CD4-positive, alpha-beta T cell treated with Interferon alpha-2 for 1 hour (primary cell): Measurements from ENCODE around the gene GRIA4.

Experiments
- DNase-seq, 2 donors: peaks; one replicate each; pipeline ENCODE4 v3.0.0-alpha.2; 2020 to 2022

The GRIA4 gene

DNA sequence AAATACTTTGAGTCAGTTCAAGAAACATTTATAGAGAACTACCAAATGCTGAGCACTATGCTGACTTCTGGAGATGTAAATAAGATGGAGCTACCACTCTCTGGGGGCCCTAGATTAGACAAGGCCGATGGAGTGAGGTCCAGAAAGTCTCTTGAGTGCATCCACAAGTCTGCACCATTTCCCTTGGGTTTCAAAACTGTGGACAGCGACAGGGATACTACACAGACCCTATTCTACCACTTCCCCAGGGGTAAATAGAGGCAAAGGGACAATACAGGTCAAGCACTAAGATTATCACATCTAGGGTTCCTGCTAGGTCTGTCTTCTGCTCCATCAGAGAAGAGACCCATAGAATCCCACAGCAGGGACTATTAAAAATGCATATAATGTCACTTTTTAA lies 183.2 kb downstream of the GRIA4 start:
- DNase-seq = no peak

DNA sequence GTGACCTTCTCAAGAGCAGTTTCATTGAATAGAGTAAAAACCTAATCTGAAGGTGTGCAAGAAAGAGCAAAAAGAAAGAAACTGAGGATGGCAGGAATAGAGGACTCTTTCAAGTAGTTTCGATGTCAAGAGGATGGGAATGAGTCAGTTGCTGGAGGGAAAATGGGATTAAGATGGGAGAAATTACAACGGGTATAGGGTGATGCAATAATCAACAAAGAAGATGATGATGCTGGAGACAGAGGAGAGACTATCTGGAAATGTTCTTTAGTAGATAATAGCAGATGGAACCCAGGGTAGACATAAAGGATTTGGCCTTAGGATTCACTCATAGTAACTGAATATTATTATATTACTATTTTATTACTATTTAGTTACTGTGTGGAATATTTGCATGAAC lies 189.4 kb downstream of the GRIA4 start:
- DNase-seq = no peak

DNA sequence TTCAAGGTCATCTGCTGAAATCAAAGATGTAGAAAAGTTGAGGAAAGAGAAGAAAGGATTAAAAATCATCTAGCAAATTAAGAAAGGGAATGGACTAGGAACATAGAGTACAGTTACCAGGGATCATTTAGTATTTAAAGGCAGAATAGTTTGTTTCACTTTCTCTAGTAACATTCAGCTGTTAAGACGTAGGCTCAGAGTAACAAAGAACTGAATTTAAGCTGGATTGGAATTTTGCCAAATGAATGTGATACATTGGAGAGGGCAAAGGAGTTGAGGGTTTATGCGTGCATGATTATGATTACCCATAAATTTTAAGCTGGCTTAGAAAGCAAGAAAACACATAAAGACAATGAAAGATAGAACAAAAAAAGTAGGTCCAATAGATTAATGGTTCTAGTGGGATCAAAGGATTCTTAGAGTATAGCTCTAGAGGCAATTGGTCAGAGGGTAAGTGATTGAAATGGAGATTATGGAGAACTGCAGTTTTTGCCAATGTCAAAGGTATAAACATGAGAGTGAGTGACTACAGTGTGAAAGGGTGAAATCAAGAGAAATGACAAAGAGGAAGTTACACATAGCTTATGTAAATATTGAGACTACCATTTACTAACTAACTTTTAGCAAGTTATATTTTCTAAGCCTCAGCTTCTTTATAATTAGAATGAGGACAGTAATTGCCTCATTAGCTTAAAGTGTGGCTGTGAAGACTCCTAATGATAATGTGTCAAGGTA lies 190.0 kb downstream of the GRIA4 start:
- no peak for DNase-seq

DNA sequence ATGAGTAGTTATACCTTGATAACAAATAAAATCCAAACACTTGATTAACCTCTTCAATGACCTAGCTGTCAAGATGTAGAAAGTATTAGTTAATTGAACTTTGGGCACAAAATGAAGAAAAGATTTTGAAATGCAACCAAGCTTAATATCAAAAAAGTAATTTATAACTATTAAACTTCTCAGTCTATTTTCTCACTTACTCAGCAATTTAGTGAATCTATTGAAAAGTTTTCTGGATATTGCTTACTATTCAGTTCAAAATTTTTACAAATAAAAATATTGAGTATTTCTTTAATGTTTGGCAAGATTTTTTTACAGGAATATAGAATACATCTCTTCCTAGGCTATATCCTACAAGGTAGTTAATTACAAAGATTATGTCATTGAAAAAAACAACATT lies 192.5 kb downstream of the GRIA4 start:
- no peak for DNase-seq

DNA sequence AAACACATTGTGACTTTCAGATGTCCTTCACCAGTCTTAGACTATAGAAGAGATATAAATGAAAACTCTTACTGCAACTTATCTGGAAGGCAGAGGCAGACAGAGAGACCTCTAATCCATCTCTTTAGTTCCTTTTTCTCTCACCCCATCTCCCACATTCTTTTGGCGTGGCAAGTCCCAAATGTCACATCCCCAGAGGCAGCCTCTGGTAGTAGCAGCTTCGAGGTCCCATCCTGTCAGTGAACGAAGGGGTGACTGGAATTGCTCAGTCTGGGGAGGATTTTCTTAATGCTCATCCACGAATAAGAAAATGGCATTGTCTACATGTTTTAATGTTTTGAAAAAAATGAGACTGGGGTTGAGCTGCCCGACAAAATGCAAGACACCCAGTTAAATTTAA lies 201.4 kb downstream of the GRIA4 start:
- DNase-seq = no peak

DNA sequence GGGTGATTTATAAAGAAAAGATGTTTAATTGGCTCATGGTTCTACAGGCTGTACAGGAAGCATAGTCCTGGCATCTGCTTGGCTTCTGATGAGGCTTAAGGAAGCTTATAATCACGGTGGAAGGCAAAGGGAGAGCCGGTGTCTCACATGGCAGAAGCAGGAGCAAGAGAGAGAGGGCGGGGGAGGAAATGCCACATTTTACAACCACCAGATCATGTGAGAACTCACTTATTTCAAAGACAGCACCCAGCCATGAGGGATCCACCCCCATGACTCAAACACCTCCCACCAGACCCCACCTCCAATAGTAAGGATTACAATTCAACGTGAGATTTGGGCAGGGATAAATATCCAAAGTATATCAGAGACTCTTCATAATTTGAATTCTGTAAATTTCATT lies 211.5 kb downstream of the GRIA4 start:
- DNase-seq = no peak

DNA sequence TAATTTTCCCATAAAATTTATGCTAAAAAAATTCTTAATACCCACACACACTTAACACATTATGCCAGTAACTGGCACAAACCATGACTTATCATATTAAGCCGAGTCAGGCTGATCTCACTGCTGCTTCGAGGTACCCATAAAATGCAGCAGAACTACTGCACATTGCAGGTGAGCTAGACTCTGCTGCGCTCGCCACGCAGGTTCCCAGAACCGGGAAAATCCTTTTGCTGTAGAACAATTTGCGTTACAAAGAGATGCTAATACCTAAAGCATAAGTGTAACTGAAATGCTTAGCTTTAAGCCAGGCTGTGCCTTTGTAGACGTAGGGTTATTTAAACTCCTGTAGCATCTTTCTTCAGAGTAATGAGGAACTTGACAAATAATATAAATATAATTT lies 211.9 kb downstream of the GRIA4 start:
- no peak for DNase-seq

DNA sequence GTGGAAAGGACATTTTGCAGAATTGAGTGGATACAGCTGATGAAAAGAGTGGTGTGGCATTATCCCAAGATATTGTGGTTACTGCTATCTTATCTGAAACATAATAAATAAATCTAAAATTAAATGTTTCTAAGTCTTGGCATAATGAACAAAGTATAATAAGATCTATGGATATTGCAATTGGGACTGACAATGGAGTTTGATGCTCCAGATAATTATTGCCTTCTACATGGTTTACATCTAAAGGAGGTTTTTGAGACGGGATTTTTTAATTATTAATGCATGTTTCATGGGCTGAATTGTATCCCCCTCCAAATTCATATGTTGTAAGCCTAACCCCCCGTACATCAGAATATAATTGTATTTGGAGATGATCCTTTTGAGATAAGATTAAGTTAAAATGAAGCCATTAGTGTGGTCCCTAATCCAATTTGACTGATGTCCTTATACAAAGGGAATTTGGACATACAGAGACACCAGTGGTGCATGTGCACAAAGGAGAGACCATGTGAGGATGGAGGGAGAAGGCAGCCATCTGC lies 213.7 kb downstream of the GRIA4 start:
- DNase-seq = no peak

DNA sequence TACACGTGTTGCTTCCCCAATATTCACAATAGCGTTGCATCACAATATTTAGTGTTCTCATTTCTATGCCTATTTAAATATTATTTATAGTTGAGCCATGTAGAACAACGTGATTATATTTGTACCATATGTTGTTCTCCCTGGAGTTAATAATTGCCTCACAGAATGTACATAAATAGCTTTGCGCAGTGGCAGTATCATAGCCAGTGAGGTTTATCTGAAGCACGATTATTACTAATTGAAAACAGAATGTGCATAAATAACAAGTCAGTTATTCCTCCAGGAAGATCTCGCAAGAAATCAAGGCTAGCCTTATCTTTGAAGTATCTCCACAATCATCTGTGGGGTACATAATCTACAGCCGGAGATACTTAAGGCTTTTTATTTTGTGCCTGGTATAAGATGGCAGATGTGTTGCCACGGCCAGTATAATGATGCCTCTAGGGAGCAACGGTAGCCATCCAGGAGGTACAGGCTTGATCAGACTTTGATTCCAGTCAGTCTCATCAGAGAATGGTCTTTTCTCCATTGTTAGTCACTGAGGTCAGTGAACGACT lies 214.7 kb downstream of the GRIA4 start:
- no peak for DNase-seq

DNA sequence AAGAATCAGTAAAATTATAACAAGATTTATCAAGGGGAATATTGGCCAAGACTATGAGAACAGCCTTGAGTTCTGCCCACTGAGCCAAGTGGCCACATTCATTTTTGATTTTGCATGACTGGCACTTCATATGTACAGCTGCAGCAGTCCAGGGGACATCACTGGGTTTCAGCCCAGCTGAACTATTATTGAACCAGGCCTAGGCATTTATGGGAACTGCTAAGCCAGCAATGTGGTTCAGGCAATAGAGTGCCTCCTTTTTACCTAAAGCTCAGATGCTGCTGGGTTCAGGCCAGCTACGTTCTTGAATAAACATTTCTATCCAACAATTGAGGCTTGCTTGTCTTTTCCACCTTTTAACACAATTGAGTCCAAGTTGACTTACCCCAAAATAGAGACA lies 215.3 kb downstream of the GRIA4 start:
- DNase-seq = no peak

DNA sequence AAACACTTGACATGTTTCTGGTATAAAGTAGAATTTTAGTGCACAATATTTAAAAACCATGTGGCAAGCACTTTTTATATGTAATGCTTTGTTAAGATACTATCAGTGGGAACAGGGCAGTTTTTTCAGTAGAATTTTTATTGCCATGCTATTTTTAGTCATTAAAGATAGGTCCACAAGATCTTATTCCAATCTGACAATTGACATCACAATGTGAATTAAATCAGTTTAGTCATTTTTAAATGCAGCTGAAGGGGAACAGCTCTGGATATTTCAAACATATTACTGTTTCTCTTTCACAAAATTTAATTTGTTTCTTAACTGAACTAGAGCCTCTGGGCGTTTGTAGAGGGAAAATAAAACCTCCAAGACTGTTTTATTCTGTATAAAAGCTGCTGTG lies 218.0 kb downstream of the GRIA4 start:
- DNase-seq = no peak

DNA sequence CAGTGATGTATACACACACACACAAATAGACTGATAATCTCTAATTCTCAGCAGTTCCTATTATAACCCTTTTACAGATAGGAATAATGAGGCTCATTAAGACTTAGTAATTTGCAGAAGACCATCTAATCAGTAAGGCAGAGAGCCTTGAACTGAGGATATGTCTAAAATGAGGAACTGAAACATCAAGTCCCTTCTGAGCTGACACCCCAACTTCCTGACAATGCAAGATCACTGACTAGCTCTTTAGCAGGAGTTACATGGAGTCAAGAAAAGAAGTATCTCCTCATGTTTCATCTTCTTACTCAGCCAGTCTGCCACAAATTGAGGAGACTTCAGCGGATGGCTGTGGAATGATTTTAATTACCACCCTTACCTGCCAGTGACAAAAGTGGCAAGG lies 219.2 kb downstream of the GRIA4 start:
- DNase-seq = peak in 1 of 2 donors; percentile 3

DNA sequence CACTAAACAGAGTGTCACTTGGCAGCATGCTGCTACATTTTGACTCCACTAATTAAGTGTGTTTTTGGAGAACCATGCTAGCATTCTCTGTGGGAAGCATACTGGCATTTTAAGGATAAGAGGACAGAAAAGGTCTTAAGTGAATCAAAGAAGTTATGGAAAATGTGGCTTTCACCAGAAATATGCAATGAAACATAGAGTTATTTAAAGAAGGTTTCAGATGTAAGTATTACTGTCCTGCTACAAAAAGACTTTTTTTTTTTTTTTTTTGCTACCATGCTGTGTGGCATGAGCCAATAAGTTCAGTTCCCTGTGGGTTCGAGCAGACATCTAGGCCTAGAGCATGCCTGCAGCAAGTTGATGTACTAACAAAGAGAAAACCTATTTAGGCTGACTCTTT lies 224.6 kb downstream of the GRIA4 start:
- no peak for DNase-seq

DNA sequence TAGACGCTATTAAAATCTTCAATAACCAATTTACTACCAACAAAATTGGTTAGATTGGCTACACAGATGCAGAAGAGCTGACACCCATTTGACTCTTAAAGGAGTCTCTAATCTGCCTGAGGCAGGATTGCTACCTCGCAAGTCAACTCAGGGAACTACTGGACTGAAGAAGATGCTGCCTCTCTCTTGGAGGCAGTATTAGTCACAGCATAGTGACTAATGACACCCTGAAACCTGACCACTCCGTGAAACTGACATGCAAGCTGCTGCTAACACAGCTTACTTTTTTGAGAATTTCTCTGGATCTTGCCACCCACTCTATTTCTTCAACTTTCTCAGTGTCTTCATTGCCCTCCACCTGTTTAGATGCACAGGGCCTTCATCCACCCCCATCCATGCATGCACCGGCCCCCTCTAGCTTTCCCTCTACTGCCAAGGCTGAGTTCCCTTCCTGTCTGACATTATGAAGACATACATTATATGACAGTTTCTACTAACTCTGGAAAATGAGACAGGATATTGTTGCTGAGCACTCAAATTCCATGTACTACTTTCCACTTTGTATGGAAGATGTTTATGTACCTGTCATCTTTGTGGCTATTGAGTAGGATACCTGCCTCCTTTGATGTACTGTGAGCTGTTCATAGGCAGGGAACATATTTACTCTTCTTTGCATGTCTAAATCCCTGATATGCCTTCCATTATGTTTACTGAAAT lies 229.0 kb downstream of the GRIA4 start:
- no peak for DNase-seq

DNA sequence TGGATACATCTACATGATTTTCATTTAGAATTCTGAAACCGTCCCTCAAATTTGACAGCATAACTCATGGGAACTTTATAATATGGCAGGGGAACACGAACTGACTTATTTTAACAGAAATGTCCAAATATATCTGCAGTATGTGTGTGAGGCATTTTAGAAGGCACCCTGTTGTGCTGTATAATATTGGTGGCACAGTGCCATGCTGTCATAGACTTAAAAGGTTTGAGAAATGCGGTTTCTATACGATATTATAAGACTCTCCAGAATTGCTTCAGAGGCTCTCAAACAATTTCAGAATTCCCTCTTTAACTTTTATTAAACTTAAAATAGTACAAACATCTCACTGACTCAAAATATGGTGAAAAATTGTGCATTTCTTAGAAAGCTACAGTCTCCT lies 230.5 kb downstream of the GRIA4 start:
- DNase-seq = no peak

DNA sequence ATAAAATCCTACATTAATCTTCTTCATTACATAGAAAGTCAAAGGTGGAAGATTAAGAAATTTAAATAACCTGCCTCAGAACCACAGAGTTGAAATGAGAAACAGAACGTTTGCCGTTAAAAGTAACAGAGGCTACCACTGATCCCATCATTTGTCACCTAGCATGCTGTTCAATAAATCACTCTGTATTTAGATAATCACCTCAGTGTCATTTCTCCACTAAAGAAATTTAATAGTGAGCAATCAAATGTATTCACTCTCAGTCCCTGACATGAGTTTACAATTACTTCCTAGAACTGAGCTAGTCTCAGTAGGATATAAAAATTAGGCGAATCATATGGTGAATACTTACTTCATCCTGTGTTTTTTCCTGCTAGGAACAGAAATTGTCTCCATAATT lies 242.5 kb downstream of the GRIA4 start:
- DNase-seq = no peak

DNA sequence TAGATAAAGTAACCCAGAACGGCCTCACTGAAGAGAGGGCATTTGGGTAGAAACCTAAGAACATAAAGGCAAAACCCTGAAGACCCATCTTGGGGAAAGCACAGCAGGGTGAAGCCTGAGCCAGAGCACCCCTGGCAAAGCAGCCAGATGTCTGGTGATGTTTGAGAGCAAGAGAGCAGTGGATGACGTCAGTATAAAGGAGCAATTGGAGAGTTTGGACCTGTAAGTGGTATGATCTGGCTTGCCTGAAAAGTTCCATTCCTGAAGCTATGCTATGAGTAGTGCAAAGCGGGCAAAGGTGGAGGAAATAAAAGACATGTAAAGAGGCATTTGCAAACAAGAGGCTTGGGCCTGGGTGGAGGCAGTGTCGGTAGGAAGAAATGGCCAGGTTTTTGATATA lies 244.4 kb downstream of the GRIA4 start:
- no peak for DNase-seq

DNA sequence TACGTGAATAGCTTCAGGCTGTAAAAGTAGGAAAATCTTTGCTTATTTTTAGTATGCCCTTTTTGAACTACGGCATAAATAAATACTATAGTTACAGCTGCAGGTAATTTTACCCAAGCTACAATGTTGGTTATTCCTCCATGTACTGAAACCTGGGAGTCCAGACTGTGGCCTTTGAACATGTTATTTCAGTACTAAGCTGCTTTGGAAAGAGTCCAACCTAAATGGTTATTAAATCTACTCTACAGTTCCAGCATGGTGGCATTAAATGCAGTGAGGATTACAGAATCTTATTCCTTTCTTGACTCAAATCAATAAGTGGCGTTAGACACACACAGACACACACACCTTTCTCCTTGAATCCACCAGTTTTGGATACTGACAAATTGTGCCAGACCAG lies 247.1 kb downstream of the GRIA4 start:
- no peak for DNase-seq

DNA sequence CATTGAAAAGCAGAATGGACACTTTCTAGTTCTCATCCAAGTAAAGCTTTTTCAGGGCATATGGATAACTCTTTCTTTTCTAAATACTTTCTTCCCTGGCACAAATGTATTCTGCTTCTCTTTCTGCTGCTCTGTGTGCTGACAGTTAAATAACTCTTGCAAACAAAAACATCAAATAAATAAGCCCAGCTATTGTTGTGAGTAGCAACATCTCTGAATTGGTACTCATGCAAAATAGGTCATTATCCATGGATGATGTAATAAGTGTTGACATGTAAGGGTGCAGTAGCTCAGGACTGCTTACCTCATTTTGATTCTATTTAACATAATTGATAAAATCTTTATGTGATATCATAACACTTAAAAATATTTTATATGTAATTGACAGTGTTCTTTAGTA lies 247.9 kb downstream of the GRIA4 start:
- no peak for DNase-seq

DNA sequence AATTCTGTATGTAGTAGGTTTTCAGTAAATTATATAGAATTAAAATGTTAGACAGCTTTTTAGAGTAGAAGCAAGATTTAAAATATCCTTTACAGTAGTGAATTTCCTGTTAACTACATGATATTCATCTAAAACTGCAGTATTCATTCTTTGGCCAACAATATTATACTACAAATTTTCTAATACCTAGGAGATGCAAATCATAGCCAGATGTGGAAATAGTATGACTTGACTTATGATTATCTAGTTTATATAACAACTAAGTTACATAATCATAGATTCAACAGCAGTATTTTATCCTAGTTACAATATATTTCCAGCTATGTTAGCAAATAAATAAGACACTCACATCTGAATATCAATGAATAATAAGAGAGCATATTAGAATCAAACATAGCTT lies 249.0 kb downstream of the GRIA4 start:
- DNase-seq = no peak

DNA sequence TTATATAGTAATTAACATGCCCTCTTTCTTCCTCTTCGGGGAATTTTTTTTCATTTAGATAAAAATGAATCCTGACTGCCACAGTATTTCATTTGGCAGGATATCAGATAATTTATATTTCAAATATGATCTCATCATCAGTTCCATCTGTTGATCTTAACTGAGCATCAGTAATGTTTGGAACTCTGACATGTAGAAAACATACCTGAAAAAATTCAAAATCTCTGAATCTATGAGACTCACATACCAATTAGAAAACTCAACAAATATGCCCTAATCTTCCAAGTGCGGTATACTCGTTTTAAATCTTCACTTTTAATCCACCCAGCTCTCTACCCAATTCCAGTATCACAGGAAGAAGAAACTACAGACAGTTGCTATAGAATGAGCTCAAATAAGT lies 250.2 kb downstream of the GRIA4 start:
- DNase-seq = no peak

DNA sequence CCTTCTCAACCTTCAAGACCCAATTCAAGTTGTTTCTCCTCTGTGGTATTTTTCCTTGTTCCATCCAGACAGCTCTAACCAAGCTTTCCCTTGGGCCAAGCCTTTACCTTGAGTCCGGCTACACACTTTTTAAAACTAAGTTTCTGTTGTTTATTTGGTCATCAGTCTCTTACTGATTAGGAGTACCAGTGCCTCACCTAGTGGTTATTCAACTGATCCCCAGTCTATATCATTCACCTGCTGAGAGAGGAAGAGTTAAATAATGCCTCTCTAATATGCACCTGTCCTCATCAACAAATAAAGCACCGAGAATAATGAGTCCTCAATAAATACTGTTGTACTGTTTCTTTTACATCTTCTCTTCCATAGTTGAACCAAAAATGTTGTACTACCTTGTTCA lies 251.4 kb downstream of the GRIA4 start:
- no peak for DNase-seq

DNA sequence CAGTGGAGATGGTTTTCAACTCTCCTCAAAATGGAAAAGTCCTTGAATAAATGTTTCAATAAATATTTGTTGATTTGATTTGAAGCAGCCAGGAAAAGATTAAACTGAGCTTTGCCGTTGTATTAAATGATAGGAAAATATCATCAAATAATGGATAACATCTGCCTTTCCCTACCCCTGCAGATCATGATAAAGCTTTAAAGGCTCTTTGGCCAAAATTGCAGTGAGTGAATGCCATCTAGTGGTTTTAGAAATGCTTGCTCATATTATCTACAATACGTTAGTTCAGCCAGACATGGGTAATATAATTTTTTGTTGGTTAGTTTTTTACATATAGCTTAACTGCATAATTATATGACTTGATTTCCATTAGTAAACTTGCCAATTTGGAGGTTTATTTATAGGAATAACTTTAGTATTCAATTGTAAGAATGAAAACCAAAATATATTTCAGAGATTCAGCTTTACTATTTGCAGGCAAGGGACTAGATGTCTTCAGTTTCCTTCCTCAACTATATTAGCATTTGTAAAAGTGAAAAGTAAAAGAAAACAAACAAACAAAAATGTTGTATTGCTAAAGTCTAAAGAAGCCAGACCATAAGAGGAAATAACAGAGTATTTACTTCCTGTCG lies 253.0 kb downstream of the GRIA4 start:
- peak in 1 of 2 donors; percentile 44 for DNase-seq

DNA sequence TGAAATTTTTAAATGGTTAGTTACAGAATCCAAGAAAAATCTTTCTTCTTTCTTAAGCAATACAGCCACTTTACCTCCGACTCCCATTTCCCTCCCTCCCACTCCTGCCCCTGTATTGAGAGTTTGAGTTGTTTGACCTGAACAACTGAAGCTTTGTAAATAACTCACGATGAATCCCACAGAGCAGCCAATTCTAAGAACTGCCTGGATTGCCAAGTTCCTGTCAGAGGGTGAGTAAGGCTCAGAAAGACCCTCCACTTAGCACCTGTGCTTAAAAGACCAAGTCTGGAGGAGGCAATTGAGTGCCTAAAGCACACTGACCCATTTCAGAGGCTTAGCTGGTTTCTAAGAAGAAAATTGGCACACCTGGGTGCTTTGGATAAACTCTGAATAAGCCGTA lies 253.7 kb downstream of the GRIA4 start:
- no peak for DNase-seq
